K562 (cell line): ENCODE measurements around the gene TBRG4.

Experiments used
- CTCF ChIP-seq, 3 experiments: IDR thresholded peaks in 2 of 3; conservative IDR thresholded peaks in 1 of 3; 2 replicates each; pipeline ENCODE4 v1.5.1; 2011 to 2012; ENCODE audit warnings: low read length in 3 of 3, mild to moderate bottlenecking in 3 of 3, control low read depth in 2 of 3, improper control_type of control experiment in 1 of 3, inconsistent platforms in 1 of 3, low read depth in 1 of 3, mixed read lengths in 1 of 3, moderate library complexity in 1 of 3; ENCODE audit not compliant: insufficient read depth in 2 of 3
- JUND ChIP-seq, 2 experiments: IDR thresholded peaks; 2 replicates in 1 of 2; 3 replicates in 1 of 2; pipeline ENCODE4 v1.6.1; 2011; ENCODE audit warnings: borderline replicate concordance in 2 of 2, low read depth in 2 of 2, low read length in 2 of 2, improper control_type of control experiment in 1 of 2, missing biosample characterization in 1 of 2, missing genetic modification characterization in 1 of 2, missing genetic modification reagents in 1 of 2
- PCBP1 ChIP-seq: fragments of 200-400 bp; formaldehyde crosslinking; IDR thresholded peaks from 2 replicates; pipeline ENCODE4 v1.6.1; 2018; ENCODE audit warnings: mild to moderate bottlenecking, low read depth, low read length; ENCODE audit not compliant: poor library complexity, severe bottlenecking
- SPI1 ChIP-seq: IDR thresholded peaks from 2 replicates; pipeline ENCODE4 v1.6.1; 2011; ENCODE audit warnings: low read depth, low read length, control low read depth, borderline replicate concordance
- TARDBP ChIP-seq: fragments of 450-650 bp; IDR thresholded peaks from 2 replicates; pipeline ENCODE4 v1.6.1; 2016
- ZNF324 ChIP-seq: fragments of 250-450 bp; sonication (Bioruptor Pico); IDR thresholded peaks from 2 replicates; pipeline ENCODE4 v1.4.0; 2020; ENCODE audit warnings: mild to moderate bottlenecking
- TF ChIP-seq, protein P1 (sequence below): sonication (generic); formaldehyde crosslinking; IDR thresholded peaks from 2 replicates; pipeline ENCODE4 v1.9.0; 2022; ENCODE audit warnings: mild to moderate bottlenecking, missing genetic modification reagents

- TF ChIP-seq PCBP1 = no peak
- TF ChIP-seq, protein P1, sequence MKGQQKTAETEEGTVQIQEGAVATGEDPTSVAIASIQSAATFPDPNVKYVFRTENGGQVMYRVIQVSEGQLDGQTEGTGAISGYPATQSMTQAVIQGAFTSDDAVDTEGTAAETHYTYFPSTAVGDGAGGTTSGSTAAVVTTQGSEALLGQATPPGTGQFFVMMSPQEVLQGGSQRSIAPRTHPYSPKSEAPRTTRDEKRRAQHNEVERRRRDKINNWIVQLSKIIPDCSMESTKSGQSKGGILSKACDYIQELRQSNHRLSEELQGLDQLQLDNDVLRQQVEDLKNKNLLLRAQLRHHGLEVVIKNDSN (CRISPR knock-in tag) = no peak
- TF ChIP-seq TARDBP = no peak
- TF ChIP-seq ZNF324 (CRISPR knock-in tag) = no peak
- TF ChIP-seq SPI1 = no peak
- TF ChIP-seq CTCF (IDR thresholded peaks at IDR 0.05 in 2 of 3, conservative IDR thresholded peaks at IDR 0.05 in 1 of 3; ENCODE audit: insufficient read depth in 2 of 3, low read depth in 1 of 3, low read length in 3 of 3) = no peak
- TF ChIP-seq JUND (IDR thresholded peaks at IDR 0.05; ENCODE audit: borderline replicate concordance, low read depth, low read length) = no peak
- TF ChIP-seq JUND (tag; IDR thresholded peaks at IDR 0.05; ENCODE audit: borderline replicate concordance, low read depth, low read length) = no peak
Observed at GRCh38 chr7:45160417-45160881, 49.0 kb upstream of the TBRG4 start.
